Measurements from ENCODE around the gene RUSC1. TPM values are rescaled to one million over a fixed set of nuclear protein-coding genes. Genes with fewer than 3 reads are reported as not detected.
A peak's percentile ranks its signal among the peaks of the same experiment; 100 is the strongest.

The RUSC1 gene
- total RNA-seq, 1 donor from 2014 or later: 35.4 TPM

GRCh38 chr1:155339515-155340097 lies 18.9 kb downstream of the RUSC1 start:
- H3K4me3 Mint-ChIP-seq (ENCODE audit: unreplicated experiment): no peak overlapping the region

GRCh38 chr1:155342842-155343241 lies 22.1 kb downstream of the RUSC1 start:
- no peak overlapping the region for H3K27ac Mint-ChIP-seq (ENCODE audit: unreplicated experiment)
- H3K36me3 Mint-ChIP-seq (ENCODE audit: unreplicated experiment): peaks cover 60% of the 10 kb centered on the region
- no peaks in the 10 kb centered on the region for H3K4me1 Mint-ChIP-seq (ENCODE audit: unreplicated experiment)
- H3K4me3 Mint-ChIP-seq (ENCODE audit: unreplicated experiment): no peak overlapping the region
- no peaks in the 10 kb centered on the region for H3K27me3 Mint-ChIP-seq (ENCODE audit: unreplicated experiment)
- H3K9me3 Mint-ChIP-seq (ENCODE audit: unreplicated experiment): no peaks in the 10 kb centered on the region
- DNase-seq (ENCODE audit: extremely low spot score, unreplicated experiment): no peak
- no peak for TF ChIP-seq CTCF (IDR thresholded peaks at IDR 0.05)

More at GRCh38 chr1:155339515-155340097, 18.9 kb downstream of the RUSC1 start:
- DNase-seq (ENCODE audit: extremely low spot score, unreplicated experiment): no peak
- Mint-ChIP-seq H3K4me1 (ENCODE audit: unreplicated experiment) (no peaks in the 10 kb centered on the region), H3K27ac (ENCODE audit: unreplicated experiment) (no peak overlapping the region), H3K9me3 (ENCODE audit: unreplicated experiment) (no peaks in the 10 kb centered on the region), H3K36me3 (ENCODE audit: unreplicated experiment) (peaks cover 57% of the 10 kb centered on the region), H3K27me3 (ENCODE audit: unreplicated experiment) (no peaks in the 10 kb centered on the region)
- TF ChIP-seq CTCF (IDR thresholded peaks at IDR 0.05): no peak

- DNase-seq (ENCODE audit: extremely low spot score, unreplicated experiment): no peak
- peaks cover 58% of the 10 kb centered on the region for H3K36me3 Mint-ChIP-seq (ENCODE audit: unreplicated experiment)
These were observed 31.9 kb downstream of the RUSC1 start for GRCh38 chr1:155352631-155353030.

GRCh38 chr1:155360051-155360450 lies 39.4 kb downstream of the RUSC1 start:
- no peaks in the 10 kb centered on the region for H3K9me3 Mint-ChIP-seq (ENCODE audit: unreplicated experiment)
- no peak for DNase-seq (ENCODE audit: extremely low spot score, unreplicated experiment)

More at GRCh38 chr1:155352631-155353030, 31.9 kb downstream of the RUSC1 start:
- H3K9me3 Mint-ChIP-seq (ENCODE audit: unreplicated experiment): no peaks in the 10 kb centered on the region
- no peaks in the 10 kb centered on the region for H3K4me1 Mint-ChIP-seq (ENCODE audit: unreplicated experiment)
- H3K27ac Mint-ChIP-seq (ENCODE audit: unreplicated experiment): no peak overlapping the region
- H3K27me3 Mint-ChIP-seq (ENCODE audit: unreplicated experiment): no peaks in the 10 kb centered on the region
- no peak for TF ChIP-seq CTCF (IDR thresholded peaks at IDR 0.05)
- H3K4me3 Mint-ChIP-seq (ENCODE audit: unreplicated experiment): no peak overlapping the region

GRCh38 chr1:155379180-155379579 lies 58.5 kb downstream of the RUSC1 start:
- Mint-ChIP-seq H3K36me3 (ENCODE audit: unreplicated experiment) (peaks cover 25% of the 10 kb centered on the region), H3K4me1 (ENCODE audit: unreplicated experiment) (peaks cover 32% of the 10 kb centered on the region), H3K4me3 (ENCODE audit: unreplicated experiment) (peak overlapping the region; percentile 65), H3K27me3 (ENCODE audit: unreplicated experiment) (no peaks in the 10 kb centered on the region), H3K27ac (ENCODE audit: unreplicated experiment) (peak overlapping the region; percentile 88), H3K9me3 (ENCODE audit: unreplicated experiment) (no peaks in the 10 kb centered on the region)
- no peak for DNase-seq (ENCODE audit: extremely low spot score, unreplicated experiment)
- TF ChIP-seq CTCF (IDR thresholded peaks at IDR 0.05): no peak

More at GRCh38 chr1:155360051-155360450, 39.4 kb downstream of the RUSC1 start:
- no peak for TF ChIP-seq CTCF (IDR thresholded peaks at IDR 0.05)
- Mint-ChIP-seq H3K36me3 (ENCODE audit: unreplicated experiment) (peaks cover 32% of the 10 kb centered on the region), H3K4me3 (ENCODE audit: unreplicated experiment) (no peak overlapping the region), H3K4me1 (ENCODE audit: unreplicated experiment) (no peaks in the 10 kb centered on the region), H3K27ac (ENCODE audit: unreplicated experiment) (no peak overlapping the region), H3K27me3 (ENCODE audit: unreplicated experiment) (no peaks in the 10 kb centered on the region)

Measured in osteocyte (in vitro differentiated cells).